ENCODE data around the gene C4B.
A peak's percentile ranks its signal among the peaks of the same experiment; 100 is the strongest.
"Not testable (repeated sequence)": the region's sequence is repeated elsewhere in the genome, so short reads cannot be mapped to it uniquely, and the experiment has no call there.

Gene C4B

GRCh38 chr6:31981744-31982143 is 32.9 kb upstream of the C4B start, which contains the start of gene C4A:
C4A (plus strand) TSS chr6:31982057; CDS start chr6:31982108, 51 bp downstream.
- DNase-seq (ENCODE audit: low spot score), result not testable (repeated sequence)

- DNase-seq (ENCODE audit: low spot score), result not testable (repeated sequence)
Observed at GRCh38 chr6:31989363-31989762, 25.2 kb upstream of the C4B start.

GRCh38 chr6:31994421-31994820 is 20.2 kb upstream of the C4B start:
- not testable (repeated sequence) for DNase-seq (ENCODE audit: low spot score)

- not testable (repeated sequence) for DNase-seq (ENCODE audit: low spot score)
Observed at GRCh38 chr6:31996385-31996784, 18.2 kb upstream of the C4B start.

- DNase-seq (ENCODE audit: low spot score), result not testable (repeated sequence)
Observed at GRCh38 chr6:32002546-32003268, 11.9 kb upstream of the C4B start.

GRCh38 chr6:32003301-32003700 is 11.3 kb upstream of the C4B start:
- not testable (repeated sequence) for DNase-seq (ENCODE audit: low spot score)

- not testable (repeated sequence) for DNase-seq (ENCODE audit: low spot score)
Observed at GRCh38 chr6:32004393-32004792, 10.2 kb upstream of the C4B start.

- not testable (repeated sequence) for DNase-seq (ENCODE audit: low spot score)
Observed at GRCh38 chr6:32004864-32005537, 9.6 kb upstream of the C4B start.

GRCh38 chr6:32005538-32005880 is 9.1 kb upstream of the C4B start:
- not testable (repeated sequence) for DNase-seq (ENCODE audit: low spot score)

GRCh38 chr6:32005991-32006529 is 8.5 kb upstream of the C4B start:
- not testable (repeated sequence) for DNase-seq (ENCODE audit: low spot score)

GRCh38 chr6:32007086-32007485 is 7.5 kb upstream of the C4B start:
- DNase-seq (ENCODE audit: low spot score), result not testable (repeated sequence)

GRCh38 chr6:32008037-32008436 is 6.6 kb upstream of the C4B start:
- DNase-seq (ENCODE audit: low spot score), result not testable (repeated sequence)

GRCh38 chr6:32008616-32009015 is 6.0 kb upstream of the C4B start:
- peak; percentile 29 for DNase-seq (ENCODE audit: low spot score)

GRCh38 chr6:32009537-32009936 is 5.1 kb upstream of the C4B start:
- not testable (repeated sequence) for DNase-seq (ENCODE audit: low spot score)

- not testable (repeated sequence) for DNase-seq (ENCODE audit: low spot score)
Observed at GRCh38 chr6:32010856-32011530, 3.6 kb upstream of the C4B start.

- not testable (repeated sequence) for DNase-seq (ENCODE audit: low spot score)
Observed at GRCh38 chr6:32012941-32013617, 1.5 kb upstream of the C4B start.

GRCh38 chr6:32013738-32014137 is 857 bp upstream of the C4B start:
- not testable (repeated sequence) for DNase-seq (ENCODE audit: low spot score)

- not testable (repeated sequence) for DNase-seq (ENCODE audit: low spot score)
Observed at GRCh38 chr6:32022100-32022499, 7.5 kb downstream of the C4B start.

- DNase-seq (ENCODE audit: low spot score), result not testable (repeated sequence)
Observed at GRCh38 chr6:32028631-32029030, 14.0 kb downstream of the C4B start.

- DNase-seq (ENCODE audit: low spot score), result not testable (repeated sequence)
Observed at GRCh38 chr6:32029553-32029952, 15.0 kb downstream of the C4B start.

GRCh38 chr6:32035283-32036013 is 20.9 kb downstream of the C4B start:
- not testable (repeated sequence) for DNase-seq (ENCODE audit: low spot score)

Measured in D341Med (cell line).